H1 (cell line): Measurements from ENCODE around the gene ERI3. TPM values are rescaled to one million over a fixed set of nuclear protein-coding genes. Genes with fewer than 3 reads are reported as not detected.

Source experiments
- EZH2 ChIP-seq: fragments of 200-600 bp; sonication (generic); IDR thresholded peaks from 2 replicates; pipeline ENCODE4 v1.7.1; 2012; ENCODE audit warnings: low read depth, mild to moderate bottlenecking, moderate library complexity, low read length, inconsistent platforms; ENCODE audit not compliant: severe bottlenecking
- FOSL1 ChIP-seq: IDR thresholded peaks from 2 replicates; pipeline ENCODE4 v1.6.1; 2011; ENCODE audit warnings: mild to moderate bottlenecking, low read depth, low read length, moderate library complexity; ENCODE audit not compliant: insufficient read depth
- GABPA ChIP-seq: IDR thresholded peaks from 2 replicates; pipeline ENCODE4 v1.6.1; 2011; ENCODE audit warnings: mild to moderate bottlenecking, low read length, moderate library complexity, borderline replicate concordance; ENCODE audit not compliant: insufficient read depth
- JUND ChIP-seq: IDR thresholded peaks from 2 replicates; pipeline ENCODE4 v1.6.1; 2011; ENCODE audit warnings: mild to moderate bottlenecking, improper control_type of control experiment, low read length
- POU5F1 ChIP-seq: IDR thresholded peaks from 2 replicates; pipeline ENCODE4 v1.6.1; 2011; ENCODE audit warnings: low read depth, mild to moderate bottlenecking, low read length, moderate library complexity
- SP1 ChIP-seq: IDR thresholded peaks from 2 replicates; pipeline ENCODE4 v1.6.1; 2011; ENCODE audit warnings: low read depth, low read length
- SP2 ChIP-seq: IDR thresholded peaks from 2 replicates; pipeline ENCODE4 v1.6.1; 2012; ENCODE audit warnings: mild to moderate bottlenecking, low read length, inconsistent platforms
- TAF1 ChIP-seq: IDR thresholded peaks from 2 replicates; pipeline ENCODE4 v1.6.1; 2011; ENCODE audit warnings: mild to moderate bottlenecking, low read depth, low read length
- TBP ChIP-seq: IDR thresholded peaks from 2 replicates; pipeline ENCODE4 v1.6.1; 2011; ENCODE audit warnings: low read depth, low read length, improper control_type of control experiment
- polyA plus RNA-seq, 7 experiments: library from polyadenylated mRNA; depleted of rRNA in 3 of 7; stranded (reverse) in 5 of 7; unstranded in 2 of 7; fragments of >200 nt in 5 of 7; fragments of 200-250 nt in 2 of 7; gene quantifications; 1 replicate in 5 of 7; 2 replicates in 1 of 7; 4 replicates in 1 of 7; pipeline versions ENCODE4 v1.2.1 to v1.2.3, GENCODE V29; 2011 to 2013; ENCODE audit warnings: missing spikeins in 2 of 7, mixed read lengths in 2 of 7
- total RNA-seq: library from RNA; stranded (reverse); fragmentation: NEBNext Ultra II Directional; extraction: Animal tissue kit (Norgen Biotek cat#: 25700); gene quantifications from 2 replicates; pipeline ENCODE4 v1.2.1, GENCODE V29; 2021
- TF ChIP-seq, protein P1 (sequence below): IDR thresholded peaks from 2 replicates; pipeline ENCODE4 v1.6.1; 2011; ENCODE audit warnings: low read depth, mild to moderate bottlenecking, low read length; ENCODE audit not compliant: insufficient read depth
- TF ChIP-seq, protein P2 (sequence below), 3 experiments: IDR thresholded peaks; 1 replicate in 2 of 3; 2 replicates in 1 of 3; pipeline versions ENCODE4 v1.5.1 to v1.6.1; 2011; ENCODE audit warnings: low read length in 3 of 3, mild to moderate bottlenecking in 3 of 3, inconsistent platforms in 2 of 3, low read depth in 1 of 3, moderate library complexity in 1 of 3; ENCODE audit not compliant: insufficient read depth in 1 of 3; ENCODE audit errors: control extremely low read depth in 1 of 3

Gene ERI3
- total and polyA plus RNA-seq, 2 of the 8 experiments (the other 6 are each of a cell fraction or from before 2014, with no cell fraction given), result 81.1 to 199 TPM

DNA sequence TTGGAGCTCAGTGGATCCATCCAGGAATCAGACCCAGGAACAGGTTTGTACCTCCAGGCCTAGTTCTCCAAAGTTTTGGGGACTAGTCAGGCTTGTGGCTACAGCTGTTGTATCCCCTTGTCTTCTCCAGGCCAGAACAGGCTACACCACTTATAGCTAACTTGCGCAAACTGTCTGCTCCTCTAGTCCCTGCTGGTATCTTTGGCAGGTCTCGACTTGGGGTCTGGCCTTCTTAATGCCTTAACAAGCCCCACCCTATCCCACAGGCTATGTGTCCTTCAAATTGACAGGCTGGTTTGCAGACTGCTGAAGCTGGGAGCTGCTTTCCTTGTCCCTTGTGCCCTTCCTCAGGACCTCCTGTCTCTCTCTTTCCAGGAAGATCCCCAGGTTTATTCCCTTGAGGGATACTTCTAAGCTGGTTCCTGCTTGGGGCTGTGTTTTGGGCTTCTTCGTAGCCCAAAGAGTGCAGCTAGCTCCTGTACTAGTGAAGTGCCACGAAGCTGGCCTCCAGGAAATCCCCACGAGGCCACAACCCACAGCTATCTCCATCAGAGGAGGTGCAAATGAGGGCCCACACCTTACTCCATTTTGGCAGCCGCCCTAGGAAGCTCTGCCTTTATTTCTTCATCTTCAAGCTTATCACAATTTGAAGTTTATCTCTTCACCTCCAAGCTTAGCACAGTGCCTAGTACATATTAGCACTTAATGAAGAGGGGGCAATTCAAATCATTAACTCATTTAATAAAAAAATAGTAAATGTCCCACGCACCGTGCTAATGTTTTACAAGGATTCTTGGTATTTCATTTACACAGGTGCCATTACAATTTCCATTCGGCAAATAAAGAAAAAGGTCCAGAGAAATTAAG is 142.5 kb downstream of the ERI3 start (continued):
- TF ChIP-seq GABPA (no peak), EZH2 (no peak), TBP (no peak), JUND (no peak), TAF1 (no peak), SP1 (no peak), POU5F1 (no peak), FOSL1 (no peak), SP2 (no peak)
- TF ChIP-seq, protein P1, sequence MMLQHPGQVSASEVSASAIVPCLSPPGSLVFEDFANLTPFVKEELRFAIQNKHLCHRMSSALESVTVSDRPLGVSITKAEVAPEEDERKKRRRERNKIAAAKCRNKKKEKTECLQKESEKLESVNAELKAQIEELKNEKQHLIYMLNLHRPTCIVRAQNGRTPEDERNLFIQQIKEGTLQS, result no peak
- TF ChIP-seq, protein P2, sequence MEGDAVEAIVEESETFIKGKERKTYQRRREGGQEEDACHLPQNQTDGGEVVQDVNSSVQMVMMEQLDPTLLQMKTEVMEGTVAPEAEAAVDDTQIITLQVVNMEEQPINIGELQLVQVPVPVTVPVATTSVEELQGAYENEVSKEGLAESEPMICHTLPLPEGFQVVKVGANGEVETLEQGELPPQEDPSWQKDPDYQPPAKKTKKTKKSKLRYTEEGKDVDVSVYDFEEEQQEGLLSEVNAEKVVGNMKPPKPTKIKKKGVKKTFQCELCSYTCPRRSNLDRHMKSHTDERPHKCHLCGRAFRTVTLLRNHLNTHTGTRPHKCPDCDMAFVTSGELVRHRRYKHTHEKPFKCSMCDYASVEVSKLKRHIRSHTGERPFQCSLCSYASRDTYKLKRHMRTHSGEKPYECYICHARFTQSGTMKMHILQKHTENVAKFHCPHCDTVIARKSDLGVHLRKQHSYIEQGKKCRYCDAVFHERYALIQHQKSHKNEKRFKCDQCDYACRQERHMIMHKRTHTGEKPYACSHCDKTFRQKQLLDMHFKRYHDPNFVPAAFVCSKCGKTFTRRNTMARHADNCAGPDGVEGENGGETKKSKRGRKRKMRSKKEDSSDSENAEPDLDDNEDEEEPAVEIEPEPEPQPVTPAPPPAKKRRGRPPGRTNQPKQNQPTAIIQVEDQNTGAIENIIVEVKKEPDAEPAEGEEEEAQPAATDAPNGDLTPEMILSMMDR (IDR thresholded peaks at IDR 0.05; ENCODE audit: control extremely low read depth in 1 of 3, insufficient read depth in 1 of 3, low read depth in 1 of 3, low read length in 3 of 3), result no peak
